H1 (cell line): Measurements from ENCODE around the gene GATD1. TPM values are rescaled to one million over a fixed set of nuclear protein-coding genes. Genes with fewer than 3 reads are reported as not detected.

ENCODE experiments used
- CTCF ChIA-PET: fragments of 300-600 bp; sonication (Branson Sonifier 250); formaldehyde crosslinking; loops from one replicate; lab custom pipeline; 2021; ENCODE audit not compliant: partially characterized antibody; lab: Charles Lee
- POLR2A ChIA-PET: fragments of 300-600 bp; sonication (Branson Sonifier 250); formaldehyde crosslinking; loops from one replicate; lab custom pipeline; 2021; ENCODE audit warnings: inconsistent platforms; ENCODE audit not compliant: partially characterized antibody; lab: Charles Lee
- DNase-seq, 2 experiments: peaks; one replicate each; pipeline versions ENCODE4 v3.0.0 to v3.0.0-alpha.2; 2010 to 2022; ENCODE audit warnings: low spot score in 2 of 2, low read depth in 1 of 2, mixed read lengths in 1 of 2
- FAIRE-seq: peaks from 2 replicates; lab custom pipeline; 2011; peaks lifted over from hg19 to GRCh38; lab: Jason Lieb, UNC
- H2AFZ ChIP-seq: 2 replicates; pipeline ENCODE4 v1.8.1; 2012; ENCODE audit warnings: low read length, inconsistent platforms
- H2AK5ac ChIP-seq: 2 replicates; pipeline ENCODE4 v1.6.1; 2013; ENCODE audit warnings: low read depth, low read length
- H2BK120ac ChIP-seq: replicated peaks from 2 replicates; pipeline ENCODE3; 2013; ENCODE audit warnings: low read depth, low read length, inconsistent platforms
- H2BK12ac ChIP-seq: 2 replicates; pipeline ENCODE4 v1.6.1; 2013; ENCODE audit warnings: low read depth, low read length
- H2BK15ac ChIP-seq: 2 replicates; pipeline ENCODE4 v1.6.1; 2013; ENCODE audit warnings: low read length
- H2BK20ac ChIP-seq: 2 replicates; pipeline ENCODE4 v1.6.1; 2013; ENCODE audit warnings: low read length
- H2BK5ac ChIP-seq: 2 replicates; pipeline ENCODE4 v1.6.1; 2013; ENCODE audit warnings: low read depth, low read length
- H3K14ac ChIP-seq: 2 replicates; pipeline ENCODE4 v1.6.1; 2013; ENCODE audit warnings: inconsistent platforms; ENCODE audit not compliant: insufficient read length
- H3K18ac ChIP-seq: 2 replicates; pipeline ENCODE4 v1.6.1; 2013; ENCODE audit warnings: low read length; ENCODE audit errors: extremely low read depth
- H3K23ac ChIP-seq: 2 replicates; pipeline ENCODE4 v1.6.1; 2013; ENCODE audit warnings: inconsistent platforms; ENCODE audit not compliant: insufficient read length
- H3K23me2 ChIP-seq: 2 replicates; pipeline ENCODE4 v1.6.1; 2013; ENCODE audit warnings: low read depth, low read length
- H3K27ac ChIP-seq: 2 replicates; pipeline ENCODE4 v1.6.1; 2011; ENCODE audit warnings: low read depth, low read length, inconsistent platforms
- H3K27me3 ChIP-seq, 4 experiments: replicated peaks in 1 of 4; 1 replicate in 1 of 4; 2 replicates in 3 of 4; pipeline versions ENCODE4 v1.6.1 to v1.8.1; 2011 to 2013; ENCODE audit warnings: low read length in 3 of 4, mild to moderate bottlenecking in 3 of 4, inconsistent platforms in 2 of 4, mixed read lengths in 2 of 4, moderate library complexity in 1 of 4; ENCODE audit not compliant: control insufficient read depth in 3 of 4, insufficient read depth in 3 of 4; ENCODE audit errors: extremely low read depth in 1 of 4
- H3K36me3 ChIP-seq, 4 experiments: 2 replicates each; pipeline versions ENCODE4 v1.6.1 to v1.8.1; 2011 to 2013; ENCODE audit warnings: mild to moderate bottlenecking in 4 of 4, low read length in 3 of 4, moderate library complexity in 2 of 4, control low read depth in 1 of 4, inconsistent platforms in 1 of 4; ENCODE audit not compliant: insufficient read depth in 4 of 4, control insufficient read depth in 2 of 4
- H3K4ac ChIP-seq: replicated peaks from 2 replicates; pipeline ENCODE3; 2013; ENCODE audit warnings: low read length, low read depth, mixed read lengths, inconsistent platforms; ENCODE audit not compliant: insufficient read length
- H3K4me1 ChIP-seq, 4 experiments: replicated peaks in 1 of 4; 1 replicate in 1 of 4; 2 replicates in 3 of 4; pipeline versions ENCODE4 v1.6.1 to v1.8.1; 2011 to 2013; ENCODE audit warnings: low read length in 3 of 4, inconsistent platforms in 2 of 4, mixed read lengths in 1 of 4; ENCODE audit not compliant: insufficient read depth in 4 of 4, control insufficient read depth in 3 of 4
- H3K4me2 ChIP-seq, 2 experiments: 2 replicates each; pipeline versions ENCODE4 v1.6.1 to v1.8.1; 2011 to 2013; ENCODE audit warnings: low read depth in 2 of 2, low read length in 2 of 2, control low read depth in 1 of 2, inconsistent platforms in 1 of 2, mild to moderate bottlenecking in 1 of 2; ENCODE audit not compliant: insufficient read depth in 1 of 2
- H3K4me3 ChIP-seq, 4 experiments: fragments of 200-600, 300-600 bp in 1 of 4; sonication (generic), shearing (Covaris generic), sonication (Bioruptor Twin) in 1 of 4; 2 replicates each; pipeline versions ENCODE4 v1.5.1 to v1.8.1; 2011 to 2016; ENCODE audit warnings: low read length in 4 of 4, low read depth in 3 of 4, control low read depth in 2 of 4, inconsistent platforms in 2 of 4, mild to moderate bottlenecking in 2 of 4, mixed read lengths in 1 of 4, moderate library complexity in 1 of 4; ENCODE audit not compliant: insufficient read depth in 2 of 4; ENCODE audit errors: extremely low read depth in 1 of 4
- H3K56ac ChIP-seq: replicated peaks from 2 replicates; pipeline ENCODE3; 2013; ENCODE audit warnings: low read depth, mild to moderate bottlenecking, mixed read lengths, low read length, inconsistent platforms; ENCODE audit not compliant: insufficient read length
- H3K79me1 ChIP-seq: 2 replicates; pipeline ENCODE4 v1.6.1; 2013; ENCODE audit warnings: low read depth, low read length, control low read depth
- H3K79me2 ChIP-seq, 2 experiments: 2 replicates each; pipeline versions ENCODE4 v1.6.1 to v1.8.1; 2012 to 2013; ENCODE audit warnings: low read length in 2 of 2, mild to moderate bottlenecking in 2 of 2, inconsistent platforms in 1 of 2; ENCODE audit not compliant: insufficient read depth in 2 of 2, control insufficient read depth in 1 of 2
- H3K9ac ChIP-seq, 4 experiments: replicated peaks in 1 of 4; 1 replicate in 1 of 4; 2 replicates in 3 of 4; pipeline versions ENCODE4 v1.6.1 to v1.8.1; 2011 to 2013; ENCODE audit warnings: low read depth in 3 of 4, low read length in 3 of 4, control low read depth in 2 of 4, mild to moderate bottlenecking in 2 of 4, moderate library complexity in 2 of 4, inconsistent platforms in 1 of 4; ENCODE audit errors: extremely low read depth in 1 of 4
- H3K9me3 ChIP-seq, 2 experiments: 2 replicates each; pipeline versions ENCODE4 v1.6.1 to v1.8.1; 2012 to 2013; ENCODE audit warnings: mild to moderate bottlenecking in 2 of 2, moderate library complexity in 2 of 2, control low read depth in 1 of 2, inconsistent platforms in 1 of 2, low read depth in 1 of 2, low read length in 1 of 2, mixed read lengths in 1 of 2; ENCODE audit not compliant: insufficient read depth in 2 of 2
- H4K20me1 ChIP-seq, 2 experiments: replicated peaks in 1 of 2; 2 replicates each; pipeline versions ENCODE3 to v1.8.1; 2011 to 2013; ENCODE audit warnings: inconsistent platforms in 2 of 2, low read length in 2 of 2, mild to moderate bottlenecking in 1 of 2; ENCODE audit not compliant: insufficient read depth in 2 of 2, control insufficient read depth in 1 of 2
- H4K5ac ChIP-seq: 2 replicates; pipeline ENCODE4 v1.6.1; 2013; ENCODE audit warnings: low read length, low read depth, mixed read lengths, inconsistent platforms; ENCODE audit not compliant: insufficient read length
- H4K8ac ChIP-seq: 2 replicates; pipeline ENCODE4 v1.8.0; 2013; ENCODE audit warnings: mild to moderate bottlenecking, moderate library complexity, low read length, inconsistent platforms; ENCODE audit not compliant: insufficient read depth; ENCODE audit errors: extremely low read depth
- H4K91ac ChIP-seq: replicated peaks from 2 replicates; pipeline ENCODE3; 2013; ENCODE audit warnings: low read length, mixed read lengths, inconsistent platforms; ENCODE audit not compliant: insufficient read length
- E2F6 ChIP-seq: IDR thresholded peaks from 2 replicates; pipeline ENCODE4 v1.6.1; 2012; ENCODE audit warnings: inconsistent platforms
- EZH2 ChIP-seq: fragments of 200-600 bp; sonication (generic); IDR thresholded peaks from 2 replicates; pipeline ENCODE4 v1.7.1; 2012; ENCODE audit warnings: low read depth, mild to moderate bottlenecking, moderate library complexity, low read length, inconsistent platforms; ENCODE audit not compliant: severe bottlenecking
- HDAC6 ChIP-seq: IDR thresholded peaks from one replicate; pipeline ENCODE4 v1.7.1; 2012; ENCODE audit warnings: low read depth, mild to moderate bottlenecking, inconsistent platforms, low read length, moderate library complexity
- RNF2 ChIP-seq: fragments of 200-900, 300-1000 bp; sonication (generic); IDR thresholded peaks from 2 replicates; pipeline ENCODE4 v1.7.1; 2016; ENCODE audit warnings: borderline replicate concordance, low read depth, mild to moderate bottlenecking, antibody characterized with exemption, low read length; ENCODE audit not compliant: poor library complexity, severe bottlenecking; ENCODE audit errors: missing control alignments
- TBP ChIP-seq: IDR thresholded peaks from 2 replicates; pipeline ENCODE4 v1.6.1; 2011; ENCODE audit warnings: low read depth, low read length, improper control_type of control experiment
- WGBS, 2 experiments: shearing (Covaris generic) in 1 of 2; methylation state at CpG; one replicate each; pipeline versions ENCODE4 v1.1.6 to v1.1.7; 2013 to 2015; ENCODE audit warnings: low lambda C conversion rate in 2 of 2, mixed read lengths in 2 of 2, inconsistent platforms in 1 of 2, low coverage in 1 of 2, missing lambda C conversion rate in 1 of 2; ENCODE audit not compliant: insufficient replicate concordance in 2 of 2, insufficient coverage in 1 of 2, insufficient read length in 1 of 2; ENCODE audit errors: extremely low coverage in 1 of 2, missing lambda C conversion rate in 1 of 2; 5-methylcytosine and 5-hydroxymethylcytosine counted together
- polyA plus RNA-seq, 7 experiments: library from polyadenylated mRNA; depleted of rRNA in 3 of 7; stranded (reverse) in 5 of 7; unstranded in 2 of 7; fragments of >200 nt in 5 of 7; fragments of 200-250 nt in 2 of 7; gene quantifications; 1 replicate in 5 of 7; 2 replicates in 1 of 7; 4 replicates in 1 of 7; pipeline versions ENCODE4 v1.2.1 to v1.2.3, GENCODE V29; 2011 to 2013; ENCODE audit warnings: missing spikeins in 2 of 7, mixed read lengths in 2 of 7
- total RNA-seq: library from RNA; stranded (reverse); fragmentation: NEBNext Ultra II Directional; extraction: Animal tissue kit (Norgen Biotek cat#: 25700); gene quantifications from 2 replicates; pipeline ENCODE4 v1.2.1, GENCODE V29; 2021

GATD1 gene
- total and polyA plus RNA-seq, 2 of the 8 experiments (the other 6 are each of a cell fraction or from before 2014, with no cell fraction given): 47.5 to 54.8 TPM

- H3K9ac ChIP-seq: no peak overlapping the region
- POLR2A ChIA-PET: interaction anchor here (0.7 to 53.0 kb wide), 4 partner anchors 9 to 43 kb away, joined by 3 to 1917 read pairs (median 23); partner anchors contain the start of genes CD151, CRACR2B, GATD1 and PNPLA2
- TF ChIP-seq TBP (no peak), HDAC6 (no peak), E2F6 (no peak), EZH2 (no peak), RNF2 (no peak)
- TF ChIP-seq, all 59 proteins: peak for 0
- Histone ChIP-seq H3K9me3 (no peaks in the 10 kb centered on the region), H3K4me1 (peaks cover 4 to 37% (median 25%) of the 10 kb centered on the region in 4 experiments), H3K23me2 (peaks cover 7% of the 10 kb centered on the region), H3K56ac (no peak overlapping the region), H2BK5ac (no peak overlapping the region), H2AK5ac (no peak overlapping the region), H4K20me1 (peaks cover 2 to 13% of the 10 kb centered on the region in 2 experiments), H3K27me3 (no peaks in the 10 kb centered on the region), H2BK20ac (no peak overlapping the region), H2BK15ac (no peak overlapping the region), H3K4me3 (no peak overlapping the region), H3K18ac (no peak overlapping the region), H3K4me2 (no peak overlapping the region), H3K4ac (no peak overlapping the region), H2AFZ (no peak overlapping the region), H2BK12ac (no peak overlapping the region), H2BK120ac (no peak overlapping the region), H3K79me2 (peaks cover 0 to 5% of the 10 kb centered on the region in 2 experiments; a peak in 1 of 4 replicates), H3K27ac (no peak overlapping the region), H3K14ac (no peak overlapping the region), H3K36me3 (peaks cover 0 to 12% (median 0%) of the 10 kb centered on the region in 4 experiments; a peak in 3 of 8 replicates), H3K79me1 (peaks cover 7% of the 10 kb centered on the region; the same call in 1 of the 2 replicates), H4K5ac (no peak overlapping the region), H4K91ac (no peak overlapping the region), H3K23ac (no peak overlapping the region), H4K8ac (no peak overlapping the region)
- CTCF ChIA-PET: interaction anchor here (1.0 to 2.2 kb wide), 2 partner anchors 9 to 19 kb away, joined by 3 to 10 read pairs; no protein-coding TSS in a partner anchor
- FAIRE-seq (no peak), DNase-seq (no peak)
- 94% methylated on average over 9 of the region's 15 CpGs; no CpG with 5 or more reads in 1 of the 2 experiments for WGBS, 2 experiments
Measured at GRCh38 chr11:792535-792821, 15.2 kb upstream of the GATD1 start.
